Measurements from ENCODE around the gene CD244. TPM values are rescaled to one million over a fixed set of nuclear protein-coding genes. Genes with fewer than 3 reads are reported as not detected.

Gene CD244
- total RNA-seq, 1 donor from 2014 or later: not detected

GRCh38 chr1:160781186-160781766, 81.4 kb downstream of the CD244 start:
- peak; percentile 30 for DNase-seq (ENCODE audit: low read depth)

DNA sequence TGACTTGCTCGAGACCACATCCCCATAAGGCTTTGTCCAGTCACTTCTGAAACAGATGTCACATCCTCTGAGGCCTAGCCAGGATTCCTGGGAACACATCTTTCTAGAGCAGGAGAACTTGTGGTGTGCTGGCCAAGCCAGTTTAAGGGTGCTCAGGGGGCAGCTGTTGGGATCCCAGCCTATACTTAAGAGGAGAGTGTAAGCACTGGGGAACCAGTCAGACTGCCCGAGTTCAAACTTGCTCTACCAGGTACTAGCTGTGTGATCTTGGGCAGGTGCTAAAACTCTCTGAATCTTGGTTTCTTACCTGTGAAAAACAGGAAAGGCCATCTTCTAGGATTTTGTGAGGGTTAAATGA, 82.3 kb downstream of the CD244 start:
- no peak for DNase-seq (ENCODE audit: low read depth)

Other genes with a start within 250 kb of the CD244 start
- gene SLAMF1, start 215.8 kb downstream of the CD244 start, total RNA-seq: not detected in 2 replicates
- gene CD48, start 151.1 kb downstream of the CD244 start, total RNA-seq: not detected in 2 replicates
- 0.17 TPM in 1 of 2 replicates, not detected in the other for gene SLAMF7, start 123.6 kb downstream of the CD244 start, total RNA-seq
- gene LY9, start 66.7 kb downstream of the CD244 start, total RNA-seq: not detected in 2 replicates
- not detected in 2 replicates for gene ITLN1, start 22.3 kb upstream of the CD244 start, total RNA-seq
- gene ITLN2, start 91.9 kb upstream of the CD244 start, total RNA-seq: not detected in 2 replicates
- gene F11R, start 158.3 kb upstream of the CD244 start, total RNA-seq: 145 and 248 TPM in 2 replicates
- 45.1 and 106 TPM in 2 replicates for gene TSTD1, start 176.1 kb upstream of the CD244 start, total RNA-seq
- 61.1 and 80.9 TPM in 2 replicates for gene USF1, start 183.1 kb upstream of the CD244 start, total RNA-seq
- 0.17 TPM in 1 of 2 replicates, not detected in the other for gene ARHGAP30, start 207.0 kb upstream of the CD244 start, total RNA-seq
- 0.75 and 25.0 TPM in 2 replicates for gene NECTIN4, start 226.7 kb upstream of the CD244 start, total RNA-seq
- 10.8 and 11.5 TPM in 2 replicates for gene KLHDC9, start 235.5 kb upstream of the CD244 start, total RNA-seq

Data from renal cortical epithelial cell (primary cell).